Upper lobe of right lung (tissue), 1 donor: ENCODE data around the gene GXYLT1. TPM values are rescaled to one million over a fixed set of nuclear protein-coding genes. Genes with fewer than 3 reads are reported as not detected.
"Not testable (repeated sequence)": the region's sequence is repeated elsewhere in the genome, so short reads cannot be mapped to it uniquely, and the experiment has no call there.

Experiments used
- ATAC-seq: fragments of 200-7000 bp; cut with Tn5 transposase; one replicate; pipeline ENCODE4 v1.9.1; 2020; ENCODE audit warnings: mild to moderate bottlenecking, moderate library complexity
- DNase-seq: peaks from one replicate; pipeline ENCODE4 v3.0.0-alpha.2; 2020
- H3K27ac ChIP-seq: fragments of 200-600 bp; one replicate; pipeline ENCODE4 v1.8.0; 2022
- H3K27me3 ChIP-seq: fragments of 200-600 bp; one replicate; pipeline ENCODE4 v1.8.0; 2022; ENCODE audit warnings: mild to moderate bottlenecking
- H3K36me3 ChIP-seq: fragments of 200-600 bp; one replicate; pipeline ENCODE4 v1.8.0; 2022
- H3K4me1 ChIP-seq: fragments of 200-600 bp; one replicate; pipeline ENCODE4 v1.8.0; 2022
- H3K4me3 ChIP-seq: fragments of 200-600 bp; one replicate; pipeline ENCODE4 v1.8.0; 2022; ENCODE audit warnings: mild to moderate bottlenecking
- H3K9me3 ChIP-seq: fragments of 200-600 bp; one replicate; pipeline ENCODE4 v1.8.0; 2022
- intact Hi-C: fragments of 100-400 bp; cut with DNase I; formaldehyde crosslinking; loops from one replicate; pipeline ENCODE4 v1.11.0; 2022
- total RNA-seq: library from RNA; stranded (reverse); fragmentation: NEBNext Ultra II Directional; extraction: Animal tissue kit (Norgen Biotek cat#: 25700); gene quantifications from one replicate; pipeline ENCODE4 v1.2.1, GENCODE V29; 2021
- TF ChIP-seq, protein P1 (sequence below): fragments of 200-600 bp; IDR thresholded peaks from one replicate; pipeline ENCODE4 v1.8.0; 2022; ENCODE audit warnings: antibody characterized with exemption
- donor health status: DM: no; HTN: yes; CAD: no; lungs with severe emphysema.

GXYLT1 gene
- total RNA-seq, 1 donor from 2014 or later: 15.7 TPM

GRCh38 chr12:42125388-42125767 lies 19.3 kb downstream of the GXYLT1 start:
- Histone ChIP-seq H3K27ac (no peak overlapping the region), H3K4me1 (peaks cover 6% of the 10 kb centered on the region), H3K27me3 (no peaks in the 10 kb centered on the region), H3K9me3 (no peaks in the 10 kb centered on the region), H3K4me3 (no peak overlapping the region), H3K36me3 (no peaks in the 10 kb centered on the region)
- intact Hi-C loops: no loop called here
- TF ChIP-seq, protein P1, sequence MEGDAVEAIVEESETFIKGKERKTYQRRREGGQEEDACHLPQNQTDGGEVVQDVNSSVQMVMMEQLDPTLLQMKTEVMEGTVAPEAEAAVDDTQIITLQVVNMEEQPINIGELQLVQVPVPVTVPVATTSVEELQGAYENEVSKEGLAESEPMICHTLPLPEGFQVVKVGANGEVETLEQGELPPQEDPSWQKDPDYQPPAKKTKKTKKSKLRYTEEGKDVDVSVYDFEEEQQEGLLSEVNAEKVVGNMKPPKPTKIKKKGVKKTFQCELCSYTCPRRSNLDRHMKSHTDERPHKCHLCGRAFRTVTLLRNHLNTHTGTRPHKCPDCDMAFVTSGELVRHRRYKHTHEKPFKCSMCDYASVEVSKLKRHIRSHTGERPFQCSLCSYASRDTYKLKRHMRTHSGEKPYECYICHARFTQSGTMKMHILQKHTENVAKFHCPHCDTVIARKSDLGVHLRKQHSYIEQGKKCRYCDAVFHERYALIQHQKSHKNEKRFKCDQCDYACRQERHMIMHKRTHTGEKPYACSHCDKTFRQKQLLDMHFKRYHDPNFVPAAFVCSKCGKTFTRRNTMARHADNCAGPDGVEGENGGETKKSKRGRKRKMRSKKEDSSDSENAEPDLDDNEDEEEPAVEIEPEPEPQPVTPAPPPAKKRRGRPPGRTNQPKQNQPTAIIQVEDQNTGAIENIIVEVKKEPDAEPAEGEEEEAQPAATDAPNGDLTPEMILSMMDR: no peak
- ATAC-seq (no peak), DNase-seq (no peak)

DNA sequence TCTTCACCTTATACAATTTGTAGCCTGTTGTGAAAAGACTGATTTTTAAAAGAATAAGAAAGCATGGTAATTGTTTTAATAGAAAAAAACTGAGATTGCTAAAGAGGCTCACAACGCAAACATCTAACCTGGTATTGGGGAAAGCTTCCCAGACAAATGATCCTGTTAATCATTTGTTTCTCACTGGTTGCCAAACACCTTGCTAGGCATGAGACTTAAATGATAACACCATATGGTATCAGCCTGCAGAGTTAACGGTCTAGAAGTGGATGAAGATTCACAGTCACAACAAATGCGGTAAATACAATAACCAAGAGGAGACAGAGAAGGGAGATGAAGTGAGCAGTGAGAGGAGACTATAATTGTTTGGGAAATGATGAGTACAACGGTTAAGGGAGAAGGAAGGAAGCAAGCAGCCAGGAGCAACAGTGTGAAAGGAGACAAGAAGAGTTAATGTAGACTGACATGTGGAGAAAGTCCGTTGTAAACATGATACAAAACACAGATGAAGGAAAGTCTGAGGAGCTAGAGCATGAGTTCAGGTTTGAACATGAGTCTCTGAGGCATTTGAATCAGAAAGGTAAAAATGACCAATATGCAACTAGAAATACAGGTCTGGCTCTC lies 19.8 kb downstream of the GXYLT1 start:
- intact Hi-C loops: no loop called here
- Histone ChIP-seq H3K27ac (no peak overlapping the region), H3K36me3 (no peaks in the 10 kb centered on the region), H3K9me3 (no peaks in the 10 kb centered on the region), H3K27me3 (no peaks in the 10 kb centered on the region), H3K4me1 (peaks cover 6% of the 10 kb centered on the region), H3K4me3 (no peak overlapping the region)
- TF ChIP-seq, protein P1: no peak
- ATAC-seq (no peak), DNase-seq (no peak)

DNA sequence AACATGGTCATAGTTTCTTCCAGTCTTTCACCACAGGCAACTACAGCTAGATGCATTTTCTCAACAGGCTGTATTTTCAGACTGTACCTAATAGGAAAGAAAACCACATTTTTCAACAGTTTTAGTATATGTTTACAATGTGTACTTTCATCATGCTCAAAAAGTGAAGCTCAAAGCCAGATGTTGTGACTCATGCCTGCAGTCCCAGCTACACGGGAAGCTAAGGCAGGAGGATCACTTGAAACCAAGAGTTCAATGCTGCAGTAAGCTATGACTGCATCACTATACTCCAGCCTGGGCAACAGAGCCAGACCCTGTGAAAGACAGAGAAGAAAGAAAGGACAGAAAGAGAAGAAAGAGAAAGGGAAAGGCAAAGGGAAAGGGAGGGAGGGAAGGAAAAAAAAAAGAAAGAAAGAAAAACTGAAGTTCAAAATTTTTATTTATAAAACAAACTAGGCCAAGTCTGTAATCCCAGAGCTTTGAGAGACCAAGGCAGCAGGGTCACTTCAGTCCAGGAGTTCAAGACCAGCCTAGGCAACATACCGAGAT lies 25.5 kb downstream of the GXYLT1 start:
- H3K36me3 ChIP-seq: peaks cover 6% of the 10 kb centered on the region
- DNase-seq (no peak), ATAC-seq (no peak)
- no peaks in the 10 kb centered on the region for H3K9me3 ChIP-seq
- no peaks in the 10 kb centered on the region for H3K4me1 ChIP-seq
- intact Hi-C loops: no loop called here
- no peaks in the 10 kb centered on the region for H3K27me3 ChIP-seq
- TF ChIP-seq, protein P1: no peak
- no peak overlapping the region for H3K27ac ChIP-seq
- no peak overlapping the region for H3K4me3 ChIP-seq

DNA sequence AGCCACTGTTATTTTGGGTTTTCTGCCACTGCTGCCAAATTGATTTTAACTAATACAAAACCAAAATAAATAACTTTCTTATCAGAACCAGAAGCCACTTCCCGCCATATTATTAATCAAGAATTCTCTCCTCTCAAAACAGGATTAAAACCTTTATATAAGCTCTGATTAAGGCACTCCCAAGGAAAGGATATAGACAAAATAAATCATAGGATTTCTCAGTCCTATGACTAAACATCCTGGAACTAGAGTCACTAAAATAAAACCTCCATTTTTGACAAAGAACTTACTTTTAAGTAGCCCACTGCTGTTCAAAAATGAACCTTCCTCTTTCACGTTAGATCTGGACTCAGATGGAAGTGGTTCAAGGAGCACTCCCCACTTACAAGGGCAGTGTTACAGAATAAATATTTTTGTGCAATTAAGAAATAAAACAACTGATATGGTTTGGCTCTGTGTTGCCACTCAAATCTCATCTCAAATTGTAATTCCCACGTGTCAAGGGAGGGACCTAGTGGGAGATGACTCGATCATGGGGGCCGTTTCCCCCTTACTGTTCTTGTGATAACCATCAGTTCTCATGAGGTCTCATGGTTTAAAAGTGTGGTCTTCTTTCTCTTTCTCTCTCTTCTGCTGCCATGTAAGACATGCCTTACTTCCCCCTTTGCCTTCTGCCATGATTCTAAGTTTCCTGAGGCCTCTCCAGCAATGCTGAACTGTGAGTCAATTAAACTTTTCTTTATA lies 26.4 kb downstream of the GXYLT1 start:
- intact Hi-C loops: no loop called here
- ATAC-seq: no peak
- H3K27ac ChIP-seq: no peak overlapping the region
- H3K36me3 ChIP-seq: peaks cover 6% of the 10 kb centered on the region
- H3K4me1 ChIP-seq: no peaks in the 10 kb centered on the region
- DNase-seq: no peak
- H3K9me3 ChIP-seq: no peaks in the 10 kb centered on the region
- TF ChIP-seq, protein P1: no peak
- no peak overlapping the region for H3K4me3 ChIP-seq
- H3K27me3 ChIP-seq: no peaks in the 10 kb centered on the region

DNA sequence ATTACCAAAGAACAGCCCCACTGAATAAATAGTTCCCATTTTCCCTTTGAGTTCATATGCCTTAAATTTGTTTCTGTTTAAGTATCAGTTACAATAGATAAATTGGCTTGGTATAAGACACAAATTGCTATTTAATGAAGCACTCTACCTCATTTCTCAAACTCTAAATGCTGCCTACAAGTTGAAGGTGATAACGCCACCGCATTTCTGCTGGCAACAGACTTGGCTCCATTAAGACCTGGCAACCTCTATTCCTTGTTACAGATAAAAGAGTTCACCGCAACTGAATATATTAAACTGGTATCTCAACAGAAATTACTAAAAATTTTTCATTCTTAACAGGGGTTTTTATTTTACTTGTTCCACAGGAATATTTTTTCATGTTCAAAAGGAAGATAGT lies 35.6 kb downstream of the GXYLT1 start:
- ATAC-seq: no peak
- Histone ChIP-seq H3K9me3 (no peaks in the 10 kb centered on the region), H3K4me3 (no peak overlapping the region), H3K27ac (no peak overlapping the region), H3K36me3 (no peaks in the 10 kb centered on the region), H3K27me3 (no peaks in the 10 kb centered on the region), H3K4me1 (no peaks in the 10 kb centered on the region)
- DNase-seq: no peak
- intact Hi-C loops: no loop called here
- TF ChIP-seq, protein P1: no peak

DNA sequence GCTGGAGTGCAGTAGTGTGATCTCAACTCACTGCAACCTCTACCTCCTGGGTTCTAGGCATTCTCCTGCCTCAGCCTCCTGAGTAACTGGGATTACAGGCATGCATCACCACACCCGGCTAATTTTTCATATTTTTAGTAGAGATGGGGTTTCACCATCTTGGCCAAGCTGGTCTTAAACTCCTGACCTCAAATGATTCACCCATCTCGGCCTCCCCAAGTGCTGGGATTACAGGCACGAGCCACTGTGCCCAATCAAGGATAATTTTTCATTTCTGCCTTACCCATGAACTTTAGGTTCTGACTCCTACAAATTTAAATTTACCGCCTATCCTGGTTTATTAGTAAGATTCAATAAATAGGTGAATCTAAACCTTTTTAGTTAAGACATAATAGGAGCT lies 37.9 kb downstream of the GXYLT1 start:
- H3K27ac ChIP-seq, ATAC-seq, intact Hi-C loops, H3K4me1 ChIP-seq, DNase-seq, H3K4me3 ChIP-seq, H3K27me3 ChIP-seq, H3K9me3 ChIP-seq, H3K36me3 ChIP-seq: not testable (repeated sequence)
